Activated naive CD4-positive, alpha-beta T cell treated with anti-CD3 and anti-CD28 coated beads for 36 hours (primary cell): ENCODE results near the gene RAD23A. TPM values are rescaled to one million over a fixed set of nuclear protein-coding genes. Genes with fewer than 3 reads are reported as not detected.
"Not testable (repeated sequence)": the region's sequence is repeated elsewhere in the genome, so short reads cannot be mapped to it uniquely, and the experiment has no call there.

Experiments
- CTCF ChIA-PET: fragments of 350-600 bp; sonication (Branson Sonifier 250); formaldehyde crosslinking; loops from one replicate; lab custom pipeline; 2021; ENCODE audit warnings: antibody characterized with exemption; lab: Charles Lee
- DNase-seq: peaks from one replicate; pipeline ENCODE4 v3.0.0-alpha.2; 2020
- H3K27ac Mint-ChIP-seq: one replicate; pipeline ENCODE4 v1.8.0; 2021; ENCODE audit warnings: mild to moderate bottlenecking, mixed read lengths
- H3K27me3 Mint-ChIP-seq: one replicate; pipeline ENCODE4 v1.8.0; 2021; ENCODE audit warnings: low read depth, mixed read lengths
- H3K36me3 Mint-ChIP-seq: one replicate; pipeline ENCODE4 v1.8.0; 2021; ENCODE audit warnings: low read depth, mixed read lengths
- H3K4me1 Mint-ChIP-seq: one replicate; pipeline ENCODE4 v1.8.0; 2021; ENCODE audit warnings: low read depth, mixed read lengths
- H3K4me3 Mint-ChIP-seq: one replicate; pipeline ENCODE4 v1.8.0; 2021; ENCODE audit warnings: mild to moderate bottlenecking, moderate library complexity, mixed read lengths
- H3K9me3 Mint-ChIP-seq: one replicate; pipeline ENCODE4 v1.8.0; 2021; ENCODE audit warnings: mixed read lengths
- intact Hi-C: fragments of 100-400 bp; cut with micrococcal nuclease; formaldehyde crosslinking; loops from one replicate; pipeline ENCODE4 v1.15.1; 2023
- total RNA-seq, 2 experiments: library from RNA; stranded (reverse); gene quantifications; one replicate each; pipeline ENCODE4 v1.2.3, GENCODE V29; 2021

The RAD23A gene
- 100 to 1,000 TPM; 219 to 223 TPM for total RNA-seq

- intact Hi-C loops: loop anchor here (1.0 kb wide), 3 partner anchors 8 to 60 kb away; no protein-coding TSS in a partner anchor
- Mint-ChIP-seq H3K9me3 (no peaks in the 10 kb centered on the region), H3K4me1 (peaks cover 57% of the 10 kb centered on the region), H3K27me3 (no peaks in the 10 kb centered on the region), H3K4me3 (peak within 1 kb of the TSS; percentile 90), H3K36me3 (peaks cover 74% of the 10 kb centered on the region), H3K27ac (peak within 1 kb of the TSS; percentile 97)
- peak; percentile 98 for DNase-seq
- CTCF ChIA-PET: interaction anchor here (1.0 to 2.8 kb wide), 2 partner anchors 8 to 20 kb away, joined by 3 to 17 read pairs; no protein-coding TSS in a partner anchor
Measured at GRCh38 chr19:12945479-12946091, at the start of gene RAD23A. RAD23A (plus strand) TSS chr19:12945862; CDS start chr19:12945949, 87 bp downstream.

- H3K27ac Mint-ChIP-seq: no peak overlapping the region
- DNase-seq: no peak
- peaks cover 11% of the 10 kb centered on the region for H3K36me3 Mint-ChIP-seq
- intact Hi-C loops: no loop called here
- peaks cover 13% of the 10 kb centered on the region for H3K4me1 Mint-ChIP-seq
- CTCF ChIA-PET: interaction anchor here (0.6 to 1.5 kb wide), 2 partner anchors 69 to 81 kb away, joined by 3 to 4 read pairs; no protein-coding TSS in a partner anchor
- no peaks in the 10 kb centered on the region for H3K27me3 Mint-ChIP-seq
- no peak overlapping the region for H3K4me3 Mint-ChIP-seq
- no peaks in the 10 kb centered on the region for H3K9me3 Mint-ChIP-seq
Measured at GRCh38 chr19:12896460-12896859, 49.2 kb upstream of the RAD23A start.

- H3K27me3 Mint-ChIP-seq: no peaks in the 10 kb centered on the region
- CTCF ChIA-PET: interaction anchor here (0.8 to 1.1 kb wide), 2 partner anchors 17 to 162 kb away, joined by 3 read pairs; no protein-coding TSS in a partner anchor
- H3K36me3 Mint-ChIP-seq: peaks cover 5% of the 10 kb centered on the region
- no peak overlapping the region for H3K4me3 Mint-ChIP-seq
- intact Hi-C loops: no loop called here
- H3K9me3 Mint-ChIP-seq: no peaks in the 10 kb centered on the region
- no peak for DNase-seq
- no peak overlapping the region for H3K27ac Mint-ChIP-seq
- H3K4me1 Mint-ChIP-seq: no peaks in the 10 kb centered on the region
Measured at GRCh38 chr19:12899891-12900518, 45.7 kb upstream of the RAD23A start.

- Mint-ChIP-seq H3K27me3 (no peaks in the 10 kb centered on the region), H3K4me3 (no peak overlapping the region), H3K9me3 (no peaks in the 10 kb centered on the region), H3K4me1 (no peaks in the 10 kb centered on the region), H3K36me3 (peaks cover 2% of the 10 kb centered on the region), H3K27ac (no peak overlapping the region)
- intact Hi-C loops: no loop called here
- CTCF ChIA-PET: interaction anchor here (0.6 to 2.1 kb wide), 4 partner anchors 22 to 149 kb away, joined by 3 to 7 read pairs (median 4); no protein-coding TSS in a partner anchor
- no peak for DNase-seq
Measured at GRCh38 chr19:12907166-12907565, 38.5 kb upstream of the RAD23A start.

- peaks cover 22% of the 10 kb centered on the region for H3K4me1 Mint-ChIP-seq
- intact Hi-C loops: no loop called here
- H3K27me3 Mint-ChIP-seq: no peaks in the 10 kb centered on the region
- H3K4me3 Mint-ChIP-seq: no peak overlapping the region
- CTCF ChIA-PET: interaction anchor here (0.8 to 2.0 kb wide), 4 partner anchors 14 to 147 kb away, joined by 3 to 7 read pairs (median 4); no protein-coding TSS in a partner anchor
- no peak for DNase-seq
- H3K9me3 Mint-ChIP-seq: no peaks in the 10 kb centered on the region
- H3K36me3 Mint-ChIP-seq: peaks cover 2% of the 10 kb centered on the region
- H3K27ac Mint-ChIP-seq: no peak overlapping the region
Measured at GRCh38 chr19:12912571-12912970, 33.1 kb upstream of the RAD23A start.

GRCh38 chr19:12913011-12913561 lies 32.6 kb upstream of the RAD23A start:
- H3K4me1 Mint-ChIP-seq: peaks cover 22% of the 10 kb centered on the region
- H3K27ac Mint-ChIP-seq: no peak overlapping the region
- intact Hi-C loops: no loop called here
- H3K36me3 Mint-ChIP-seq: peaks cover 2% of the 10 kb centered on the region
- H3K4me3 Mint-ChIP-seq: no peak overlapping the region
- DNase-seq: no peak
- CTCF ChIA-PET: interaction anchor here (0.8 to 2.0 kb wide), 6 partner anchors 14 to 147 kb away, joined by 3 to 8 read pairs (median 5); no protein-coding TSS in a partner anchor
- H3K27me3 Mint-ChIP-seq: no peaks in the 10 kb centered on the region
- H3K9me3 Mint-ChIP-seq: no peaks in the 10 kb centered on the region

- peak; percentile 79 for DNase-seq
- peak overlapping the region; percentile 45 for H3K4me3 Mint-ChIP-seq
- H3K27me3 Mint-ChIP-seq: no peaks in the 10 kb centered on the region
- H3K9me3 Mint-ChIP-seq: peaks cover 1% of the 10 kb centered on the region
- peaks cover 31% of the 10 kb centered on the region for H3K4me1 Mint-ChIP-seq
- H3K27ac Mint-ChIP-seq: peak overlapping the region; percentile 88
- peaks cover 2% of the 10 kb centered on the region for H3K36me3 Mint-ChIP-seq
- intact Hi-C loops: no loop called here
- CTCF ChIA-PET: interaction anchor here (1.0 to 2.0 kb wide), 4 partner anchors 10 to 148 kb away, joined by 3 to 8 read pairs (median 6); no protein-coding TSS in a partner anchor
Measured at GRCh38 chr19:12913851-12914690, 31.6 kb upstream of the RAD23A start.

GRCh38 chr19:12915860-12916259 lies 29.8 kb upstream of the RAD23A start:
- H3K4me1 Mint-ChIP-seq: peaks cover 37% of the 10 kb centered on the region
- H3K4me3 Mint-ChIP-seq, H3K36me3 Mint-ChIP-seq, H3K27ac Mint-ChIP-seq, H3K27me3 Mint-ChIP-seq, DNase-seq, intact Hi-C loops, H3K9me3 Mint-ChIP-seq: not testable (repeated sequence)
- CTCF ChIA-PET: interaction anchor here (0.8 kb wide), 1 partner anchor 34 kb away, joined by 5 read pairs; no protein-coding TSS in a partner anchor

GRCh38 chr19:12918253-12918652 lies 27.4 kb upstream of the RAD23A start:
- Mint-ChIP-seq H3K27ac (peak overlapping the region; percentile 76), H3K36me3 (peaks cover 12% of the 10 kb centered on the region), H3K27me3 (no peaks in the 10 kb centered on the region), H3K4me3 (peak overlapping the region; percentile 62), H3K9me3 (peaks cover 1% of the 10 kb centered on the region), H3K4me1 (peaks cover 34% of the 10 kb centered on the region)
- no peak for DNase-seq
- CTCF ChIA-PET: interaction anchor here (1.4 kb wide), 1 partner anchor 33 kb away, joined by 5 read pairs; no protein-coding TSS in a partner anchor
- intact Hi-C loops: loop anchor here (2.0 kb wide), 1 partner anchor 27 kb away; the partner anchor contains the start of gene GCDH

- Mint-ChIP-seq H3K36me3 (peaks cover 29% of the 10 kb centered on the region), H3K27me3 (no peaks in the 10 kb centered on the region), H3K4me3 (no peak overlapping the region), H3K27ac (peak overlapping the region; percentile 46), H3K9me3 (peaks cover 1% of the 10 kb centered on the region), H3K4me1 (peaks cover 15% of the 10 kb centered on the region)
- DNase-seq: no peak
- intact Hi-C loops: no loop called here
- CTCF ChIA-PET: interaction anchor here (0.6 to 0.7 kb wide), 2 partner anchors 13 to 1150 kb away, joined by 3 read pairs; no protein-coding TSS in a partner anchor
Measured at GRCh38 chr19:12921047-12921446, 24.6 kb upstream of the RAD23A start.

GRCh38 chr19:12922959-12923358 lies 22.7 kb upstream of the RAD23A start:
- peaks cover 15% of the 10 kb centered on the region for H3K4me1 Mint-ChIP-seq
- peaks cover 41% of the 10 kb centered on the region for H3K36me3 Mint-ChIP-seq
- peaks cover 1% of the 10 kb centered on the region for H3K9me3 Mint-ChIP-seq
- DNase-seq: no peak
- H3K27ac Mint-ChIP-seq: no peak overlapping the region
- no peaks in the 10 kb centered on the region for H3K27me3 Mint-ChIP-seq
- no peak overlapping the region for H3K4me3 Mint-ChIP-seq
- intact Hi-C loops: no loop called here
- CTCF ChIA-PET: no interaction called here
